ENCODE data around the gene CHST7. TPM values are rescaled to one million over a fixed set of nuclear protein-coding genes. Genes with fewer than 3 reads are reported as not detected.

The CHST7 gene
- total and polyA plus RNA-seq, 9 donors, result 5.9 to 144 (median 25.3) TPM

GRCh38 chrX:46551494-46552128, 22.0 kb upstream of the CHST7 start:
- WGBS, 3 donors, result 45 to 62% (median 46%) methylated on average over 8 of the region's 8 CpGs
- no peak for TF ChIP-seq EP300 (IDR thresholded peaks at IDR 0.05)
- no peak for TF ChIP-seq POLR2A (IDR thresholded peaks at IDR 0.05)
- no peak for TF ChIP-seq CTCF (IDR thresholded peaks at IDR 0.05)
- intact Hi-C loops (cut with DNase I), result no loop called here
- no peak for DNase-seq
- H3K4me1 ChIP-seq (ENCODE audit: insufficient read depth), result no peaks in the 10 kb centered on the region
- no peak overlapping the region for H3K27ac ChIP-seq
- H3K9me3 ChIP-seq, result no peaks in the 10 kb centered on the region
- H3K4me3 ChIP-seq, result no peak overlapping the region
- no peaks in the 10 kb centered on the region for H3K27me3 ChIP-seq
- H3K36me3 ChIP-seq, result no peaks in the 10 kb centered on the region

- no peak overlapping the region for H3K4me3 ChIP-seq
- no peak for TF ChIP-seq CTCF (IDR thresholded peaks at IDR 0.05)
- no peak for TF ChIP-seq EP300 (IDR thresholded peaks at IDR 0.05)
- no peak for TF ChIP-seq POLR2A (IDR thresholded peaks at IDR 0.05)
- no peak for DNase-seq
- no peaks in the 10 kb centered on the region for H3K27me3 ChIP-seq
- H3K9me3 ChIP-seq, result no peaks in the 10 kb centered on the region
- no peak overlapping the region for H3K27ac ChIP-seq
- intact Hi-C loops (cut with DNase I), result no loop called here
- H3K36me3 ChIP-seq, result no peaks in the 10 kb centered on the region
- H3K4me1 ChIP-seq (ENCODE audit: insufficient read depth), result no peaks in the 10 kb centered on the region
- WGBS, 3 donors, result 69 to 86% (median 84%) methylated on average over 5 of the region's 5 CpGs
Observed at GRCh38 chrX:46553935-46554334, 19.6 kb upstream of the CHST7 start.

- DNase-seq, result no peak
- Histone ChIP-seq H3K27ac (no peak overlapping the region), H3K4me1 (ENCODE audit: insufficient read depth) (no peaks in the 10 kb centered on the region), H3K4me3 (no peak overlapping the region), H3K27me3 (no peaks in the 10 kb centered on the region), H3K9me3 (no peaks in the 10 kb centered on the region), H3K36me3 (no peaks in the 10 kb centered on the region)
- TF ChIP-seq POLR2A (IDR thresholded peaks at IDR 0.05), result no peak
- TF ChIP-seq CTCF (IDR thresholded peaks at IDR 0.05), result peak in 1 of 3 donors; percentile 49
- no peak for TF ChIP-seq EP300 (IDR thresholded peaks at IDR 0.05)
- WGBS, 3 donors, result 27 to 33% (median 30%) methylated on average over 2 of the region's 2 CpGs
- intact Hi-C loops (cut with DNase I), result no loop called here
Observed at GRCh38 chrX:46554942-46555341, 18.6 kb upstream of the CHST7 start.

- no peak overlapping the region for H3K27ac ChIP-seq
- intact Hi-C loops (cut with DNase I), result no loop called here
- no peaks in the 10 kb centered on the region for H3K27me3 ChIP-seq
- H3K9me3 ChIP-seq, result no peaks in the 10 kb centered on the region
- no peak for DNase-seq
- no peak overlapping the region for H3K4me3 ChIP-seq
- no peaks in the 10 kb centered on the region for H3K4me1 ChIP-seq (ENCODE audit: insufficient read depth)
- 80 to 91% (median 87%) methylated on average over 3 of the region's 3 CpGs for WGBS, 3 donors
- no peaks in the 10 kb centered on the region for H3K36me3 ChIP-seq
- TF ChIP-seq POLR2A (IDR thresholded peaks at IDR 0.05), result no peak
- no peak for TF ChIP-seq EP300 (IDR thresholded peaks at IDR 0.05)
- TF ChIP-seq CTCF (IDR thresholded peaks at IDR 0.05), result no peak
Observed at GRCh38 chrX:46559062-46559461, 14.5 kb upstream of the CHST7 start.

Data from ovary (tissue), 9 donors.